ENCODE data around the gene LRRN3.
"Not testable (repeated sequence)": the region's sequence is repeated elsewhere in the genome, so short reads cannot be mapped to it uniquely, and the experiment has no call there.

The LRRN3 gene

DNA sequence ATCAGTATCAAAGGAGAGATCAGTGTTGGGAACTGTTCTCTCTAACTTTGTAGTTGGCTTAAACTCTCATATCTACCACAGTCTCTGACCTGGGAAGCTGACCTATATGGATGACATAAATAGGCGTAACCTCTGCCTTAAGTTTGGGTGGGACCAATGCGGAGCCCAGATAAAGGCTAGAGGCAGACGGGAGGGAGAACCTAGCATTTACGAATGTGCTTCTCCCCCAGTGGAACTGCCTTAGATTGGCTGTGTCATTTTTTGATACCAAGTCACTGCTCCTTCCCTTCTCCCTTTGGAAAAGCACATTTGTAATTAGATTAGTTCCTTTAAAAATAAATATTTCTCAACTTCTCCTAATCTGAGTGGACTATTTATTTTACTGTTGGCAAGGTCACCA, 23.7 kb upstream of the LRRN3 start:
- DNase-seq (ENCODE audit: low read depth), result no peak
- TF ChIP-seq, protein P1, sequence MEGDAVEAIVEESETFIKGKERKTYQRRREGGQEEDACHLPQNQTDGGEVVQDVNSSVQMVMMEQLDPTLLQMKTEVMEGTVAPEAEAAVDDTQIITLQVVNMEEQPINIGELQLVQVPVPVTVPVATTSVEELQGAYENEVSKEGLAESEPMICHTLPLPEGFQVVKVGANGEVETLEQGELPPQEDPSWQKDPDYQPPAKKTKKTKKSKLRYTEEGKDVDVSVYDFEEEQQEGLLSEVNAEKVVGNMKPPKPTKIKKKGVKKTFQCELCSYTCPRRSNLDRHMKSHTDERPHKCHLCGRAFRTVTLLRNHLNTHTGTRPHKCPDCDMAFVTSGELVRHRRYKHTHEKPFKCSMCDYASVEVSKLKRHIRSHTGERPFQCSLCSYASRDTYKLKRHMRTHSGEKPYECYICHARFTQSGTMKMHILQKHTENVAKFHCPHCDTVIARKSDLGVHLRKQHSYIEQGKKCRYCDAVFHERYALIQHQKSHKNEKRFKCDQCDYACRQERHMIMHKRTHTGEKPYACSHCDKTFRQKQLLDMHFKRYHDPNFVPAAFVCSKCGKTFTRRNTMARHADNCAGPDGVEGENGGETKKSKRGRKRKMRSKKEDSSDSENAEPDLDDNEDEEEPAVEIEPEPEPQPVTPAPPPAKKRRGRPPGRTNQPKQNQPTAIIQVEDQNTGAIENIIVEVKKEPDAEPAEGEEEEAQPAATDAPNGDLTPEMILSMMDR (IDR thresholded peaks at IDR 0.05; ENCODE audit: insufficient read depth, low read depth, low read length, missing control alignments), result no peak

DNA sequence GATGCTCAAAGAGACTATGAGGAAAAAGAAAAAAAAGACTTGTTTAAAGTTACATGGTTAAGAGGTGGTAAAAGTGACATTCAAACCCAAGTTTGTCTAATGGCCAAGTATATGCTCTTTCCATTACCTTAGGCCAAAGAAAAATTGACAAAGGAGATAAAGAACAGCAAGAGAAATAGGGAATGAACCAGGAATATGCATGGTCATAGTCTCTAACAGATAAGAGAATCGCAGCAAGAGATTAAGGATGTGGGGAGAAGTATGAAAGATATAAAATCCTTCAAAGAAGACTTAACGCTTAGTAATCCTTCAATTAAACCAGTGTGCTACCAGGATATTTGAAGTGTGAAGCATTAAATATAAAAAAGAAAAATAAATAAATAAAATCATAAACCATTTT, 23.2 kb upstream of the LRRN3 start:
- H3K4me3 ChIP-seq (ENCODE audit: low read depth, low read length), result no peak overlapping the region
- DNase-seq (ENCODE audit: low read depth), result no peak
- TF ChIP-seq, protein P1 (IDR thresholded peaks at IDR 0.05; ENCODE audit: insufficient read depth, low read depth, low read length, missing control alignments), result no peak

More for the DNA sequence above, 23.7 kb upstream of the LRRN3 start:
- no peak overlapping the region for H3K4me3 ChIP-seq (ENCODE audit: low read depth, low read length)

DNA sequence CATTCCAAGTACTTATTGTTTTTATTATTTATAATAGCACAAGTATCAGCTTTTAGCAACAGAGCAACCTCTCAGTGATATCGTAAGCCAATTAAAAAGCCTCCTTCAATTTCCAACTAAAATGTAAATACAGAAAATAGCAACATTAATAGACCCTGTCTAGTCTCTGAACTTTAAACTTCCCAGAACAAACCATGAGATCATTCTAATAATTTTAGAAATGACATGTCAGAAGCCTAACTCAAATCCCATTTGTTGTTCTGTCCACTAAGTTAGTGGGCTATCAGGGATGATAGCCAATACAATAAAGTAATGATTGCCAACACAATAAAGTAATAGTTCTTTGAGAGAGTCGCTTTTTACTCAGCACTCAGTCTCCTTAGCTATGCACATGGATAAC, 22.3 kb upstream of the LRRN3 start:
- no peak overlapping the region for H3K4me3 ChIP-seq (ENCODE audit: low read depth, low read length)
- no peak for DNase-seq (ENCODE audit: low read depth)
- TF ChIP-seq, protein P1 (IDR thresholded peaks at IDR 0.05; ENCODE audit: insufficient read depth, low read depth, low read length, missing control alignments), result no peak

DNA sequence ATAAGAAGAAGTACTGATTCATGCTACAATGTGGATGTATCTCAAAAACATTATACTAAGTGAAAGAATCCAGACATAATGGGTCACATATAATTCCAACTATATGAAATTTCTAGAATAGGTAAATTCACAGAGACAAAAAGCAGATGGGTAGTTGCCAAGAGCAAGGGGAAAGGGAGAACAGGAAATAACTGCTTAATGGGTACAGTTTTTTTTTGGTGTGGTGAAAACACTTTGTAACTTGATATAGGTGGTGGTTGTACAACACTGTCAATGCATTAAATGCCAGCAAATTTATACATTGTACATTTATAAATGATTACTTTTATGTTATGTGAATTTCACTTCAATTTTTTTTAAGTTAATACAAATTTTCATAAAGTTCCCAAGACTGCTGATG, 19.4 kb upstream of the LRRN3 start:
- H3K4me3 ChIP-seq (ENCODE audit: low read depth, low read length), result no peak overlapping the region
- TF ChIP-seq, protein P1 (IDR thresholded peaks at IDR 0.05; ENCODE audit: insufficient read depth, low read depth, low read length, missing control alignments), result no peak
- no peak for DNase-seq (ENCODE audit: low read depth)

DNA sequence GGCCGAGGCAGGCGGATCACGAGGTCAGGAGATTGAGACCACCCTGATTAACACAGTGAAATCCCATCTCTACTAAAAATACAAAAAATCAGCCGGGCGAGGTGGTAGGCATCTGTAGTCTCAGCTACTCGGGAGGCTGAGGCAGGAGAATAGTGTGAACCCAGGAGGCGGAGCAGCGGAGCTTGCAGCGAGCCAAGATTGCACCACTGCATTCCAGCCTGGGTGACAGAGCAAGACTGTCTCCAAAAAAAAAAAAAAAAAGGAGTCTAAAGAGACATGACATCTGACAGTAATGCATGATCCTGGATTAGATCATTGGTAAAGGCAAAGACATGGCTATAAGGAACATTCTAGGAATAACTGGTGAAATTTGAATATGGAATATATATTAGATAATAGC, 18.3 kb upstream of the LRRN3 start:
- not testable (repeated sequence) for DNase-seq (ENCODE audit: low read depth); H3K4me3 ChIP-seq (ENCODE audit: low read depth, low read length)

DNA sequence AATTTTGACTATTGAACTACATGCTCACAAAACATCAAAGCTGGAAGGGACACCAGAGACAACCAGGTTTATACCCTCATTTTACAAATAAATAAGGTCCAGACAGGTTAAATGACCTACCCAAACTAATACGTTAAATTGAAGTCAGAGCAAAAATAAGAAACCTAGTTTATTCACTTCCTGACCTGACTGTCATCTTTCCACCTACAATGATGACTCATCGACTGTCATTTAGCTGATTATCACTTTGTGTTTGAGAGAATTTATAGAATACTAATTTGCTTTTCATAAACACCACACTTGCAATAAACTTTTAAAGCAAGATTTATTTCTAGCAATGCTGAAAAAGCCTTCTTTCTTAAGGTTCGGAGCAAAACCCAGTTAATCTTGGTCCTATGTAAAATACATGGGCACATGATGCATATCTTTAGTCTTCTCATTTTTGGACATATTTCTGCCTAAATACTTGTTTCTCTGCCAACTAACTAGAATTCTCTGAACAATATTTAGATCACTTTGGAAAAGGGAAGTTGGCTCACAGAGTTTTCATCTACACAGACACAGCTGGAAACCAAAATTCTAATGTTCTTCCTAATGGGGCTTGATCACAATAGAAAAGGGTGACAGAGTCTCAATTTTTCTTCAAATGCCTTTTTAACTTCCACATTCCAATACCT, 16.7 kb upstream of the LRRN3 start:
- TF ChIP-seq, protein P1 (IDR thresholded peaks at IDR 0.05; ENCODE audit: insufficient read depth, low read depth, low read length, missing control alignments), result no peak
- H3K4me3 ChIP-seq (ENCODE audit: low read depth, low read length), result no peak overlapping the region
- DNase-seq (ENCODE audit: low read depth), result no peak

DNA sequence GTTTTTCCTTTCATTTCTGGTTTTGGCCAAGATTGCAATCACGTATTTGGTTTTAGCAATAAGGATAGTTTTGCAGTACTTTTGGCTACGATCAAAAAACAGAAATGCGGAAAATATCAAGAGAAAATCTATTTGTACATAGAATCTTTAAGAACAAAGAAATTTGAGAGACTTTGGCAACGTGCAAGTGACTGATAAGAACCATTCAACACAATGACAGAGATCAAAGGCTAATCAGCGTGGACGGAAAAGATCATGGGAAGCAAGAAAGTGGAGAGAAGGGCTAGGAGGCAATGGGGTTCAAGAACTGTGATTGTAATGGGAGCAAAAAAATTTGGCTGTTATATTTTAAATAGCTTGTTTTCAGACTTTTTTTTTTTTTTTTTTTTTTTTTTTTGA, 16.2 kb upstream of the LRRN3 start:
- DNase-seq (ENCODE audit: low read depth), result no peak
- no peak overlapping the region for H3K4me3 ChIP-seq (ENCODE audit: low read depth, low read length)
- TF ChIP-seq, protein P1 (IDR thresholded peaks at IDR 0.05; ENCODE audit: insufficient read depth, low read depth, low read length, missing control alignments), result no peak

All from GM12865 (cell line).